Fibroblast of lung (primary cell): ENCODE measurements around the gene RNASE1. TPM values are rescaled to one million over a fixed set of nuclear protein-coding genes. Genes with fewer than 3 reads are reported as not detected.
"Not testable (repeated sequence)": the region's sequence is repeated elsewhere in the genome, so short reads cannot be mapped to it uniquely, and the experiment has no call there.

Experiments used
- DNase-seq, 2 donors: peaks; one replicate each; pipeline versions ENCODE4 v3.0.0 to v3.0.0-alpha.2; 2010; ENCODE audit warnings: low read depth in 2 of 2
- H2AFZ ChIP-seq: 2 replicates; pipeline ENCODE4 v1.5.1; 2012; ENCODE audit warnings: low read length, control low read depth, inconsistent platforms
- H3K27ac ChIP-seq: 2 replicates; pipeline ENCODE4 v1.5.1; 2011; ENCODE audit warnings: low read length, control low read depth; ENCODE audit not compliant: insufficient read depth
- H3K27me3 ChIP-seq: 2 replicates; pipeline ENCODE4 v1.5.1; 2011; ENCODE audit warnings: mild to moderate bottlenecking, low read length; ENCODE audit not compliant: control insufficient read depth, insufficient read depth
- H3K36me3 ChIP-seq: 2 replicates; pipeline ENCODE4 v1.5.1; 2011; ENCODE audit warnings: low read length; ENCODE audit not compliant: control insufficient read depth, insufficient read depth
- H3K4me1 ChIP-seq: 2 replicates; pipeline ENCODE4 v1.5.1; 2011; ENCODE audit warnings: low read length; ENCODE audit not compliant: control insufficient read depth, insufficient read depth; ENCODE audit errors: extremely low read depth
- H3K4me2 ChIP-seq: 2 replicates; pipeline ENCODE4 v1.5.1; 2011; ENCODE audit warnings: low read length, control low read depth; ENCODE audit not compliant: insufficient read depth; ENCODE audit errors: extremely low read depth
- H3K4me3 ChIP-seq, 4 experiments: fragments of 200-600 bp in 1 of 4; sonication (generic) in 1 of 4; replicated peaks in 1 of 4; 2 replicates each; pipeline ENCODE4 v1.5.1; 2011 to 2016; ENCODE audit warnings: low read length in 4 of 4, low read depth in 3 of 4, mild to moderate bottlenecking in 3 of 4, control low read depth in 2 of 4, inconsistent platforms in 1 of 4, mixed read lengths in 1 of 4; ENCODE audit not compliant: insufficient read depth in 1 of 4; ENCODE audit errors: control extremely low read depth in 1 of 4
- H3K79me2 ChIP-seq: 2 replicates; pipeline ENCODE4 v1.5.1; 2012; ENCODE audit warnings: mild to moderate bottlenecking, low read length, inconsistent platforms; ENCODE audit not compliant: control insufficient read depth, insufficient read depth
- H3K9ac ChIP-seq: 2 replicates; pipeline ENCODE4 v1.5.1; 2011; ENCODE audit warnings: mild to moderate bottlenecking, low read length, control low read depth; ENCODE audit not compliant: insufficient read depth
- H3K9me3 ChIP-seq: 2 replicates; pipeline ENCODE4 v1.5.1; 2012; ENCODE audit warnings: low read depth, low read length; ENCODE audit not compliant: control insufficient read depth, insufficient read depth
- H4K20me1 ChIP-seq: 2 replicates; pipeline ENCODE4 v1.5.1; 2011; ENCODE audit warnings: low read length; ENCODE audit not compliant: control insufficient read depth, insufficient read depth; ENCODE audit errors: extremely low read depth
- EZH2 ChIP-seq: IDR thresholded peaks from 2 replicates; pipeline ENCODE4 v1.5.1; 2012; ENCODE audit warnings: low read length, control low read depth, mild to moderate bottlenecking; ENCODE audit errors: missing control alignments
- polyA plus RNA-seq, 2 donors: library from polyadenylated mRNA; depleted of rRNA in 1 of 2; stranded (reverse) in 1 of 2; unstranded in 1 of 2; fragments of >200 nt; gene quantifications; 2 replicates each; pipeline ENCODE4 v1.2.1, GENCODE V29; 2011 to 2012; ENCODE audit warnings: missing spikeins in 1 of 2
- total RNA-seq: library from RNA; depleted of rRNA; stranded (reverse); fragments of >200 nt; gene quantifications from 2 replicates; pipeline ENCODE4 v1.2.1, GENCODE V29; 2014
- TF ChIP-seq, protein P1 (sequence below), 2 donors: IDR thresholded peaks in 1 of 2; conservative IDR thresholded peaks in 1 of 2; 1 replicate in 1 of 2; 2 replicates in 1 of 2; pipeline ENCODE4 v1.5.1; 2011 to 2012; ENCODE audit warnings: low read length in 2 of 2, control low read depth in 1 of 2, inconsistent platforms in 1 of 2, low read depth in 1 of 2, mild to moderate bottlenecking in 1 of 2

RNASE1 gene
- total and polyA plus RNA-seq, 2 donors (not counting 1 experiment from before 2014, with no cell fraction given), result not detected

DNA sequence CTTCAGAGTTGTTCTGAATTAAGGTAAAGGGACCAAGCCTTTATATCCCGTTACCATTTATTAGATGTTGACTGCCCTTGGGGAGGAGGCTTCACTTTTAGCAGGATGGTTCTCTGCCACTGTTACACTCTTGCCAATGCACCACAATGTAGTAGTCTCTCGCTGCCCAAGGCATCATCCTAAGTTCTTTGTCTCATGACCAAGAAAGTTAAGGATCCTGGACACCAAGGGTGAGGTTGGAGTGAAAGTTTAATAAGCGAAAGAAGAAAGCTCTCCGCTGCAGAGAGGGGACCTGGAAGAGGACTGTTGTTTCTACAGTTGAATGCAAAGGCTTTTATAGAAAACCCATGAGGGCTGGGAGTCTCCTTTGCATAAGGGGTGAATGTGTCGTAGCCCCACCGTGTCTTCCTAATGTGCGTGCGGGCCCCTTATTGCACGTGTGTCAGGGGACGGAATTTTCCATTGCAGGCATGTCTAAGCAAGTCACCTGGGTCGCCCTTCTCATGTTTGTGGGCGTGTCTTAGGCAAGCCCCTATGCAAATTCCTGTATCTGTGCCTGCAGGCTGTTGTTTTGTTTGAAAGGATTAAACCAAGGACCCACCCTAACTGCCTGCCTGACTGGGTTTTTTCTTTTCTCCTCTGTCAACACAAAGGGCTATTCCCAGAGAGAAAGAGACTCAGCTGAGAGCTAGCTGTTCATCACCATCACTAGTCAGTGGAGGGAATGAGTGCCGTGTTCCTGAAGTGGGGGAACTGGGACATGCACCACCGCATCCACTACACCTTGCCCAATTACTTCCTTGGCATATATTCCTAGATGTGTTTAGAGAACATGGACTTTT lies 17.6 kb upstream of the RNASE1 start:
- Histone ChIP-seq H3K4me1 (no peaks in the 10 kb centered on the region), H3K4me2 (no peak overlapping the region), H3K27me3 (no peaks in the 10 kb centered on the region), H3K9me3 (no peaks in the 10 kb centered on the region), H3K9ac (no peak overlapping the region), H3K36me3 (no peaks in the 10 kb centered on the region), H3K79me2 (no peaks in the 10 kb centered on the region), H3K27ac (no peak overlapping the region), H3K4me3 (no peak overlapping the region), H2AFZ (no peak overlapping the region), H4K20me1 (no peaks in the 10 kb centered on the region)
- no peak for DNase-seq
- TF ChIP-seq, protein P1, sequence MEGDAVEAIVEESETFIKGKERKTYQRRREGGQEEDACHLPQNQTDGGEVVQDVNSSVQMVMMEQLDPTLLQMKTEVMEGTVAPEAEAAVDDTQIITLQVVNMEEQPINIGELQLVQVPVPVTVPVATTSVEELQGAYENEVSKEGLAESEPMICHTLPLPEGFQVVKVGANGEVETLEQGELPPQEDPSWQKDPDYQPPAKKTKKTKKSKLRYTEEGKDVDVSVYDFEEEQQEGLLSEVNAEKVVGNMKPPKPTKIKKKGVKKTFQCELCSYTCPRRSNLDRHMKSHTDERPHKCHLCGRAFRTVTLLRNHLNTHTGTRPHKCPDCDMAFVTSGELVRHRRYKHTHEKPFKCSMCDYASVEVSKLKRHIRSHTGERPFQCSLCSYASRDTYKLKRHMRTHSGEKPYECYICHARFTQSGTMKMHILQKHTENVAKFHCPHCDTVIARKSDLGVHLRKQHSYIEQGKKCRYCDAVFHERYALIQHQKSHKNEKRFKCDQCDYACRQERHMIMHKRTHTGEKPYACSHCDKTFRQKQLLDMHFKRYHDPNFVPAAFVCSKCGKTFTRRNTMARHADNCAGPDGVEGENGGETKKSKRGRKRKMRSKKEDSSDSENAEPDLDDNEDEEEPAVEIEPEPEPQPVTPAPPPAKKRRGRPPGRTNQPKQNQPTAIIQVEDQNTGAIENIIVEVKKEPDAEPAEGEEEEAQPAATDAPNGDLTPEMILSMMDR (conservative IDR thresholded peaks at IDR 0.05 in 1 of 2, IDR thresholded peaks at IDR 0.05 in 1 of 2; ENCODE audit: low read depth in 1 of 2, low read length in 2 of 2), result no peak
- TF ChIP-seq EZH2, result no peak

DNA sequence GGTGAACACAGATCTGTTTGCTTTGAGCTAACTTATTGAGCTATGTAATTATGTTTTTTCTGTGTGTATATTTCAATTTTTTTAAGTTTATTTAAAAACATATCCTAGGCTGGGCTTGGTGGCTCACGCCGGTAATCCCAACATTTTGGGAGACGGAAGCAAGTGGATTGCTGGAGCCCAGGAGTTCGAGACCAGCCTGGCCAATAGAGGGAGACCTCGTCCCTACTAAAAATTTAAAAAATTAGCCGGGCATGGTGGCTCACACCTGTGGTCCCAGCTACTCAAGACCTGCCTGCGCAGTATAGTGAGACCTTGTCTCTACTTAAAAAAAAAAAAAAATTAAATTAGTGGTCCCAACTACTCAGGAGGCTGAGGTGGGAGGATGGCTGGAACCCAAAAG lies 16.2 kb upstream of the RNASE1 start:
- DNase-seq, result no peak
- Histone ChIP-seq H3K9me3 (no peaks in the 10 kb centered on the region), H4K20me1 (no peaks in the 10 kb centered on the region), H3K4me2 (no peak overlapping the region), H3K27ac (no peak overlapping the region), H3K4me3 (no peak overlapping the region), H3K27me3 (no peaks in the 10 kb centered on the region), H3K4me1 (no peaks in the 10 kb centered on the region), H3K36me3 (no peaks in the 10 kb centered on the region), H3K9ac (no peak overlapping the region), H3K79me2 (no peaks in the 10 kb centered on the region), H2AFZ (no peak overlapping the region)
- TF ChIP-seq, protein P1 (conservative IDR thresholded peaks at IDR 0.05 in 1 of 2, IDR thresholded peaks at IDR 0.05 in 1 of 2; ENCODE audit: low read depth in 1 of 2, low read length in 2 of 2), result no peak
- TF ChIP-seq EZH2, result no peak

DNA sequence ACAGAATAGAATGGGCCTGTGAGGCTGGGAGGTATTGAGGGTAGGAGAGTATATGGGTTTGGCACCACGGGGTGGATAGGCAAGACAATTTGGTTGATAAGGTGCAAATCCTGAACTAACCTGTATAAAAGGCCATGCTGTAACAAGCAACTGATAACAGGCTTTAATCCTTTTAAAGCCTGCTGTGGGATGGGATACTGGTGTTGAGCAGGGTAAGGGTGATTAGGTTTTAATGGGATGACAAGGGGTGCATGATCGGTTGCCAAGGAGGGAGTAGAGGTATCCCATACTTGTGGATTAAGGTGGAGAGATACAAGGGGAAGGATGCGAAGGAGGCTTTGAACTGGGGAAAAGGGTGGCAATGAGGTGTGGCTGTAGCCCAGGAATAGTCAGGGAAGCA lies 13.3 kb upstream of the RNASE1 start:
- not testable (repeated sequence) for H4K20me1 ChIP-seq, H3K79me2 ChIP-seq, H3K36me3 ChIP-seq, DNase-seq, H3K9me3 ChIP-seq, H3K27me3 ChIP-seq, H3K4me2 ChIP-seq, H2AFZ ChIP-seq, H3K4me1 ChIP-seq, H3K27ac ChIP-seq, H3K4me3 ChIP-seq, H3K9ac ChIP-seq
